SK-N-SH treated with all-trans-retinoic acid at 6 μM for 48 hours (cell line): ENCODE data around the gene TAC4.

Experiments
- SNAI2 ChIP-seq: fragments of 250-450 bp; sonication (Bioruptor Pico); IDR thresholded peaks from 2 replicates; pipeline ENCODE4 v1.5.0; 2020; ENCODE audit warnings: mild to moderate bottlenecking, moderate library complexity
- ZFP30 ChIP-seq: fragments of 450-650 bp; formaldehyde crosslinking; IDR thresholded peaks from 2 replicates; pipeline ENCODE4 v1.5.0; 2022; ENCODE audit warnings: mild to moderate bottlenecking, moderate library complexity

GRCh38 chr17:49809056-49809455 lies 38.8 kb downstream of the TAC4 start:
- TF ChIP-seq ZFP30 (CRISPR knock-in tag), result no peak
- no peak for TF ChIP-seq SNAI2
